GM12892 (cell line): ENCODE data around the gene RFPL1.

ENCODE experiments used
- POLR2A ChIP-seq: IDR thresholded peaks from 2 replicates; pipeline ENCODE4 v1.6.1; 2011; ENCODE audit warnings: low read depth, low read length, control low read depth
- POLR2AphosphoS5 ChIP-seq: IDR thresholded peaks from 2 replicates; pipeline ENCODE4 v1.6.1; 2011; ENCODE audit warnings: low read depth, low read length, control low read depth
- TAF1 ChIP-seq: IDR thresholded peaks from 2 replicates; pipeline ENCODE4 v1.6.1; 2011; ENCODE audit warnings: low read depth, mild to moderate bottlenecking, control low read depth, low read length, borderline replicate concordance

DNA sequence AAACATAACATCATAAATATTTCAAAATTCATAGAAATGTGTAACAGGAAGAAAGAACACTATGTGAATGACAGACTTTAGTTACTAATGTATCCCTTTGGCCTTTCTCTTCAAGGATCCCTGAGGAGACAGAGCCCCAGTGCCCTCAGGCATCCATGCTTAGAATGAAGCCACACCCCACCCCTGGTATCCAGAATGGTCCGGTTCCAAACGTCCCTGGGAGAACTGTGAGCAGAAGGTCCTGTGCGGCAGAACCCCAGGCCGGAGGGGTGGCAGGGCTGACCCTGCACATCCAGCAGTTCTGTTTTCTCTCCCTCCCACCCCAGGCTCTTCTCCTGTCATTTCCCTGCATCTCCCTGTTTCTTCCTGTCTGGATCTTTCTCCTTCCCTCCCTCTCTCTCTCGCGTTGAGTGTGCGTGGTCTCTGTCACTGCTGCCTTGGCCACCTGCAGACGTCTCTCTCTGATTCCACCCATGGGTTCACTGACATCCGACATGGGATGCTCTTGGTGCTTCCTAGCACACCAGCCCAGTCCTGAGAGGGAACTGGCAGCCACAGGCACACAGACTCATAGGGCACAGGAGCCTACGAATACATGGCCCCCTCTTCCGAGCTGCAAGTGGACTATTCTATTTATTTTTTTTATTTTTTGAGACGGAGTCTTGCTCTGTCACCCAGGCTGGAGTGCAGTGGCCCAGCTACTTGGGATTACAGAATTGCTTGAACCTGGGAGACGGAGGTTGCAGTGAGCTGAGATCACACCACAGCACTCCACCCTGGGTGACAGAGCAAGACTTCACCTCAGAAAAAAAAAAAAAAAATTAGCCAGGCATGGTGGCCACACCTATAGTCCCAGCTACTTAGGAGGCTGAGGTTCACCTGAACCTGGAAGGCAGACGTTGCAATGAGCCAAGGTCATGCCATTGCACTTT lies 5.7 kb downstream of the RFPL1 start:
- TF ChIP-seq POLR2AphosphoS5: no peak
- no peak for TF ChIP-seq TAF1
- no peak for TF ChIP-seq POLR2A
